Measurements from ENCODE around the gene HK1.

Gene HK1

DNA sequence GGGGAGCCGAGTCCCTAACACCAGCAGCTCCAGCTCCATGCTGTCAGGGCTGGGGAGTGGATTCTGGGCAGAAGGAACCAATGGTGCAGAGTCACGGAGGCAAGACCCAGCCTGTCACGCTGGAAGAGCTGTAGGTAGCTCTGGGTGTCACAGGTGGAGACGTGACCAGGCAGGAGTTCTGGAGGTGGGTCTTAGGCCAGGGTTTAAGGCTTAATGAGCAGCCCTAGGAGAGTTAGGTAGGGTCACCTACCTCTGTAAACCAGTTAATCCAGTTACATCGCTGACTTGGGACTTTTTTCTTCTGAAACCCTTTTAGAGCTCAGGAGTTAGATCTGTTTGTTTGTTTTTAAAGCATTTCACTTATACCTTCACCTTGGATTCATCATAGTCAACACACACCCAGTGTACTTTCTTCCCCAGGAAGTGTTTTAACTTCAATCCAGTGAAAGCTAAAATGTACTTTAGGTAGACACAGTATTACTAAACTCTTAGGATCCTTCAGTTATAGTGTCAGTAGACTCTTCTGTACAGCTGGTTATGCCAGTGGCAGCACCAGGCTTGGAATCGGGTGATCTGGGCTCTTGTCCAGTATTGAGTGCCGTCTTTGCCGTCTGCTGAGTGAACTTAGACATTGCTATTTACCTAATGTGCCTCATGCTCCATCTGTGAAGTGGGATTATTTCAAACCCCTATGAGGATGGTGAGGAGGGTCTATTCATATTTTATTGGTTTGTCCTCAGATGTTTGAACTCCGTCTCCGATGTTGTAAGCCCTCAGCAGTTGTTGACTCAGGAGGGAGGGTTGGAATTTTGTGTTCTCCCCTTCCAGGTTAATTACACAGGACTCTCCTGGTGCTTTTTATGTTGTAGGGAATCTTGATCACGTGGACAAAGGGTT, 107.4 kb downstream of the HK1 start:
- no peak overlapping the region for H3K27ac ChIP-seq (ENCODE audit: low read length)

DNA sequence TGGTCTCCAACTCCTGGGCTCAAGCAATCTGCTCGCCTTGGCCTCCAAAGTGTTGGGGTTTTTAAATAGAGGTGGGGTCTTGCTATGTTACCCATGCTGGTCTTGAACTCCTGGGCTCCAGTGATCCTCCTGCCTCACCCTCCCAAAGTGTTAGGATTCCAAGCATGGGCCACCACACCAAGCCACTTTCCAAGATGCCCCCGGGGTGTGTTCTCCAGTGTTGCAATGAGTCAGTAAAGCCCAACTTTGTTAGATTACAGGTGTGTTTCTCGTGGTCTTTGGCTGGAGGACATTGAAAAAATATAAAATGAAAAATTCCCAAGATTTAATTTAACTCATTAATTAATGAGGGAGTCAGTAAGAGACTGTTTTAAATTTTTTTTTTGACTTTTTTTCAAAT, 109.2 kb downstream of the HK1 start:
- H3K27ac ChIP-seq (ENCODE audit: low read length) = no peak overlapping the region
- no peak for DNase-seq

More for the DNA sequence above, 107.4 kb downstream of the HK1 start:
- DNase-seq (no peak), ATAC-seq (ENCODE audit: insufficient read depth, low read depth) (no peak)
- Histone ChIP-seq H3K4me2 (ENCODE audit: insufficient read depth, low read length) (no peak overlapping the region), H4K20me1 (ENCODE audit: insufficient read depth, low read length) (0 out of 2 replicates have a peak, but pooled peaks cover 5% of the 10 kb centered on the region), H3K4me1 (ENCODE audit: insufficient read depth, low read length) (no peaks in the 10 kb centered on the region), H3K27me3 (ENCODE audit: insufficient read depth, low read length, poor library complexity) (no peaks in the 10 kb centered on the region), H3K4me3 (ENCODE audit: low read depth in 1 of 2, low read length in 2 of 2) (no peak overlapping the region), H3K79me2 (ENCODE audit: insufficient read depth, low read length) (no peaks in the 10 kb centered on the region), H2AFZ (ENCODE audit: low read depth, low read length) (no peak overlapping the region), H3K36me3 (ENCODE audit: insufficient read depth, low read length) (peaks cover 85% of the 10 kb centered on the region), H3K9me3 (ENCODE audit: insufficient read depth, low read length, severe bottlenecking) (no peaks in the 10 kb centered on the region), H3K9ac (ENCODE audit: low read depth, low read length) (no peak overlapping the region)
- TF ChIP-seq, protein P1, sequence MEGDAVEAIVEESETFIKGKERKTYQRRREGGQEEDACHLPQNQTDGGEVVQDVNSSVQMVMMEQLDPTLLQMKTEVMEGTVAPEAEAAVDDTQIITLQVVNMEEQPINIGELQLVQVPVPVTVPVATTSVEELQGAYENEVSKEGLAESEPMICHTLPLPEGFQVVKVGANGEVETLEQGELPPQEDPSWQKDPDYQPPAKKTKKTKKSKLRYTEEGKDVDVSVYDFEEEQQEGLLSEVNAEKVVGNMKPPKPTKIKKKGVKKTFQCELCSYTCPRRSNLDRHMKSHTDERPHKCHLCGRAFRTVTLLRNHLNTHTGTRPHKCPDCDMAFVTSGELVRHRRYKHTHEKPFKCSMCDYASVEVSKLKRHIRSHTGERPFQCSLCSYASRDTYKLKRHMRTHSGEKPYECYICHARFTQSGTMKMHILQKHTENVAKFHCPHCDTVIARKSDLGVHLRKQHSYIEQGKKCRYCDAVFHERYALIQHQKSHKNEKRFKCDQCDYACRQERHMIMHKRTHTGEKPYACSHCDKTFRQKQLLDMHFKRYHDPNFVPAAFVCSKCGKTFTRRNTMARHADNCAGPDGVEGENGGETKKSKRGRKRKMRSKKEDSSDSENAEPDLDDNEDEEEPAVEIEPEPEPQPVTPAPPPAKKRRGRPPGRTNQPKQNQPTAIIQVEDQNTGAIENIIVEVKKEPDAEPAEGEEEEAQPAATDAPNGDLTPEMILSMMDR (IDR thresholded peaks at IDR 0.05; ENCODE audit: borderline replicate concordance, extremely low read depth, low read length, poor library complexity, severe bottlenecking) = no peak
- no peak for TF ChIP-seq EZH2 (IDR thresholded peaks at IDR 0.05; ENCODE audit: borderline replicate concordance, low read depth, low read length, severe bottlenecking)

DNA sequence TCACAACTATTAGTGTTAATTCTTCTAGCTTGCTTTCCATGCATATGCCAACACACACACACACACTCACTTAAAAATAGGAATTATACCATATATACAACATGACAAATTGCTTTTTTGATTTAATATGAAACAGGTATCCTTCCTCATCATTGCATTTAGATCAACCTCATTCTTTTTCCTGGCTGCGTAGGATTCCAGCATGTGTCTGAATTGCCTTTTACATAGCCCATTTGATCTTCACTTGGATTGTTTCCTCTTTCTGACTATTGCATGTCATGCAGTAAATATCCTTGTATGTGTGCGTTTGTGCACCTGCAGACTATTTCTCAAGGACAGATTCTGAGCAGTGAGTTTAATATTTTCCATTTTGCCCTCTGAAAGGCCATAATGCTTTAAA, 110.2 kb downstream of the HK1 start:
- no peak for ATAC-seq (ENCODE audit: insufficient read depth, low read depth)
- peaks cover 76% of the 10 kb centered on the region for H3K36me3 ChIP-seq (ENCODE audit: insufficient read depth, low read length)

More for the DNA sequence above, 109.2 kb downstream of the HK1 start:
- H4K20me1 ChIP-seq (ENCODE audit: insufficient read depth, low read length) = 0 out of 2 replicates have a peak, but pooled peaks cover 4% of the 10 kb centered on the region
- no peaks in the 10 kb centered on the region for H3K79me2 ChIP-seq (ENCODE audit: insufficient read depth, low read length)
- no peaks in the 10 kb centered on the region for H3K27me3 ChIP-seq (ENCODE audit: insufficient read depth, low read length, poor library complexity)
- H3K36me3 ChIP-seq (ENCODE audit: insufficient read depth, low read length) = peaks cover 82% of the 10 kb centered on the region
- ATAC-seq (ENCODE audit: insufficient read depth, low read depth) = no peak
- no peak overlapping the region for H3K9ac ChIP-seq (ENCODE audit: low read depth, low read length)
- TF ChIP-seq, protein P1 (IDR thresholded peaks at IDR 0.05; ENCODE audit: borderline replicate concordance, extremely low read depth, low read length, poor library complexity, severe bottlenecking) = no peak
- no peak for TF ChIP-seq EZH2 (IDR thresholded peaks at IDR 0.05; ENCODE audit: borderline replicate concordance, low read depth, low read length, severe bottlenecking)
- no peaks in the 10 kb centered on the region for H3K4me1 ChIP-seq (ENCODE audit: insufficient read depth, low read length)
- H3K9me3 ChIP-seq (ENCODE audit: insufficient read depth, low read length, severe bottlenecking) = no peaks in the 10 kb centered on the region
- H3K4me2 ChIP-seq (ENCODE audit: insufficient read depth, low read length) = no peak overlapping the region
- H2AFZ ChIP-seq (ENCODE audit: low read depth, low read length) = no peak overlapping the region
- no peak overlapping the region for H3K4me3 ChIP-seq (ENCODE audit: low read depth in 1 of 2, low read length in 2 of 2)

More for the DNA sequence above, 110.2 kb downstream of the HK1 start:
- H3K27me3 ChIP-seq (ENCODE audit: insufficient read depth, low read length, poor library complexity) = no peaks in the 10 kb centered on the region
- H4K20me1 ChIP-seq (ENCODE audit: insufficient read depth, low read length) = no peaks in the 10 kb centered on the region
- no peaks in the 10 kb centered on the region for H3K9me3 ChIP-seq (ENCODE audit: insufficient read depth, low read length, severe bottlenecking)
- no peak overlapping the region for H3K9ac ChIP-seq (ENCODE audit: low read depth, low read length)
- H3K4me2 ChIP-seq (ENCODE audit: insufficient read depth, low read length) = no peak overlapping the region
- H2AFZ ChIP-seq (ENCODE audit: low read depth, low read length) = no peak overlapping the region
- DNase-seq = no peak
- no peak overlapping the region for H3K27ac ChIP-seq (ENCODE audit: low read length)
- no peak for TF ChIP-seq EZH2 (IDR thresholded peaks at IDR 0.05; ENCODE audit: borderline replicate concordance, low read depth, low read length, severe bottlenecking)
- TF ChIP-seq, protein P1 (IDR thresholded peaks at IDR 0.05; ENCODE audit: borderline replicate concordance, extremely low read depth, low read length, poor library complexity, severe bottlenecking) = no peak
- no peaks in the 10 kb centered on the region for H3K79me2 ChIP-seq (ENCODE audit: insufficient read depth, low read length)
- no peaks in the 10 kb centered on the region for H3K4me1 ChIP-seq (ENCODE audit: insufficient read depth, low read length)
- no peak overlapping the region for H3K4me3 ChIP-seq (ENCODE audit: low read depth in 1 of 2, low read length in 2 of 2)
